Measurements from ENCODE around the gene ZNF581.

Gene ZNF581

DNA sequence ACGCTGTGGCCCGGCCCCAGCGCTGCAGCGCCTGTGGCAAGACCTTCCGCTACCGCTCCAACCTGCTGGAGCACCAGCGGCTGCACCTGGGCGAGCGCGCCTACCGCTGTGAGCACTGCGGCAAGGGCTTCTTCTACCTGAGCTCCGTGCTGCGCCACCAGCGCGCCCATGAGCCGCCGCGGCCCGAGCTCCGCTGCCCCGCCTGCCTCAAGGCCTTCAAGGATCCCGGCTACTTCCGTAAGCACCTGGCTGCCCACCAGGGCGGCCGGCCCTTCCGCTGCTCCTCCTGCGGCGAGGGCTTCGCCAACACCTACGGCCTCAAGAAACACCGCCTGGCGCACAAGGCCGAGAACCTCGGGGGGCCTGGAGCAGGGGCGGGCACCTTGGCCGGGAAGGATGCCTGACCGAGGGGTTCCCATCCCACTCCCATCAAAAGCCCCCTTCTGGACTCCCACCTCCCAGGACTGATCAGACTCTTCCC is 27.0 kb upstream of the ZNF581 start:
- H3K4me1 Mint-ChIP-seq (ENCODE audit: low read depth) = peaks cover 10% of the 10 kb centered on the region
- H3K4me3 Mint-ChIP-seq = no peak overlapping the region
- H3K27me3 Mint-ChIP-seq (ENCODE audit: low read depth) = no peaks in the 10 kb centered on the region
- H3K9me3 Mint-ChIP-seq = no peaks in the 10 kb centered on the region
- H3K36me3 Mint-ChIP-seq (ENCODE audit: low read depth) = peaks cover 26% of the 10 kb centered on the region
- H3K27ac Mint-ChIP-seq = no peak overlapping the region

DNA sequence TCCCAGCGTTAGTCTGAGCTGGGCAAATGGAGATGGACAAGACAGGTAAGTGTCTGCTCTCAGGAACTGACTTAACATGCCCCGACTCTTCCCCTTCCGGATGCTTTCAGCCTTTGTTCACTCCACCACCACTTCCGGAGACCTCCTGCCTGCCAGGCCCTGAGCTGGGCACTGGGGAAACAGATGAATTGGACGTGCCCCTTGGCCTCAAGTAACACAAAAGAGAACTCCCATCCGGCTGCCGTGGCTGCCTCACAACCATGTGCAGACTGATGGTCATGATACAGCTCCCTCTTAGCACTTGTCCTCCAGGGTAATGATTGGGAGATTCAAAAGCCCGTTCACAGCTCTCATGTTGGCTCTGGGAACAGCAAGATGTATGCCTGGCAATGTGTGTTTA is 26.0 kb upstream of the ZNF581 start:
- no peak overlapping the region for H3K4me3 Mint-ChIP-seq
- H3K27me3 Mint-ChIP-seq (ENCODE audit: low read depth) = no peaks in the 10 kb centered on the region
- H3K27ac Mint-ChIP-seq = no peak overlapping the region
- H3K9me3 Mint-ChIP-seq = no peaks in the 10 kb centered on the region
- peaks cover 10% of the 10 kb centered on the region for H3K4me1 Mint-ChIP-seq (ENCODE audit: low read depth)
- peaks cover 26% of the 10 kb centered on the region for H3K36me3 Mint-ChIP-seq (ENCODE audit: low read depth)

DNA sequence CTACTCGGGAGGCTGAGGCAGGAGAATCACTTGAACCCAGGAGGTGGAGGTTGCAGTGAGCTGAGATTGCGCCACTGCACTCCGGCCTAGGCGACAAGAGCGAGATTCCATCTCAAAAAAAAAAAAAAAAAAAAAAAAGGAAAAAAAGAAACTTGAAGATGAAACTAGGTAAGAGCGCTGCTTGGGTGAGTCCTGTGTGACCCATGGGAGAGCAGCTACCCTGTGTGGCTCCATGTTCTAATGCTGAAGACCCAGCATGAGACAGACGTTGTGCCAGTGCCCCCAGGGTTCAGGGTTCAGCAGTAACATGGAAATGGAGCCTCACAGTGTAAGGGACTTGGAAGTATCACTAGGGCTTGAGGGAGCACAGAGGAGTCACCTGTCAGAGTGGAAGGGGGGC is 25.0 kb upstream of the ZNF581 start:
- Mint-ChIP-seq H3K36me3 (ENCODE audit: low read depth) (peaks cover 21% of the 10 kb centered on the region), H3K4me1 (ENCODE audit: low read depth) (peaks cover 7% of the 10 kb centered on the region), H3K27me3 (ENCODE audit: low read depth) (no peaks in the 10 kb centered on the region), H3K27ac (no peak overlapping the region), H3K4me3 (no peak overlapping the region), H3K9me3 (no peaks in the 10 kb centered on the region)

DNA sequence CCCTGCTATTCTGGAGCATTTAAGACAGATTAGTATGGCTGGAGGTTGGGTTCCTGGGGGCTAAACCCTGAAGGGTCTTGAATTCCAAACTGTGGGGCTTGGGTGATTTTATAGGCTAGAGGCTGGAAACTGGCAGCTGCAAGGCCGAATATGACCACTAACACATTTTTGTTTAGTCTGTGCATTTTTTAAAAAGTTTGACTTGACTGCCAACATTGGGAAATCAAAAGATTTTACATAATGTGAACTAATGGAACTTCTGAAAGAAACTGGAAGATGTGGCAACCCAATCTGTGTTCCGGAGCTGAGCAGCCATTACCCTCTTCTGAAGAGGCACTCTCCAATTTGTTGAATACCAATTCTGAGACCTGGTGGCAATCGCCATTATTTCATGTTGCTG is 24.2 kb upstream of the ZNF581 start:
- H3K27ac Mint-ChIP-seq = no peak overlapping the region
- H3K4me3 Mint-ChIP-seq = no peak overlapping the region
- H3K36me3 Mint-ChIP-seq (ENCODE audit: low read depth) = peaks cover 21% of the 10 kb centered on the region
- no peaks in the 10 kb centered on the region for H3K27me3 Mint-ChIP-seq (ENCODE audit: low read depth)
- H3K4me1 Mint-ChIP-seq (ENCODE audit: low read depth) = peaks cover 13% of the 10 kb centered on the region
- H3K9me3 Mint-ChIP-seq = no peaks in the 10 kb centered on the region

DNA sequence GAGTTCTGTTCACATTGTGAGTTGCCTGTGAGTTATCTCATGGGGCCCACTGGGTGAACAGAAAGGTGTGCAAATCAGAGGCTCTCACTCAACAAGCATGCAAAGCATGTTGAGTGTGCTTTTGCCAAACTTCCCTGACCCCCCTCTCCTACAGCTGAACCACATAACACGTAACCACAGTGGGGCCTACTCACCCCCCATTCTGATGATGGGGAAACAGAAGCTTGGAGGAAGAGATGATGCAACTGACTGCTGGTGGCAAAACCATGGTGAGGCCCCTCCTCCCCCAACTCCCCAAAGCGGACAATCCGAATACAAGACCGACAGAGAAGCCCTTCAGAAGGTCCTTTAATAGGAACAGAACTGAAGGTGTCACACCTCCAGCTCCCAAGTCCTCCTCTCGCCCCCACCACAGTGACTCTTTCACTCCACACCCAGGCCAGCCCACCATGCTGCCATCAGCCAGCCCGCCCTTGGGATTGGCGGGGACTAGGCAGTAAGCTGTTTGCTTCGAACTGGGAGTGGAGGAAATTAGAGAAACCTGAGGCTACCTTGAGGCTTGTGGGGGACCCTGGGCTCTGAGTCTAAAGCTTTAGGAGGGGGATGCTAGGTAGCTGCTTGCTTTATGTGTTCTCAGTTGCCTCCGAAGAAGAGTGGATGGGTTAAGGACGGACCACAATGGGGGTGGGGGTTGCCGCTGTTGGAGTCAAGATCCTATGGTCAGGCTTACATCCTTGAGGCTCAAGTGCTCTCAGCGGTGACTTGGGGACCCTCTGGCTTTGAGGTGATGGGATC is 22.8 kb upstream of the ZNF581 start:
- Mint-ChIP-seq H3K4me1 (ENCODE audit: low read depth) (peaks cover 19% of the 10 kb centered on the region), H3K9me3 (no peaks in the 10 kb centered on the region), H3K36me3 (ENCODE audit: low read depth) (peaks cover 21% of the 10 kb centered on the region), H3K27ac (no peak overlapping the region), H3K27me3 (ENCODE audit: low read depth) (no peaks in the 10 kb centered on the region), H3K4me3 (no peak overlapping the region)

DNA sequence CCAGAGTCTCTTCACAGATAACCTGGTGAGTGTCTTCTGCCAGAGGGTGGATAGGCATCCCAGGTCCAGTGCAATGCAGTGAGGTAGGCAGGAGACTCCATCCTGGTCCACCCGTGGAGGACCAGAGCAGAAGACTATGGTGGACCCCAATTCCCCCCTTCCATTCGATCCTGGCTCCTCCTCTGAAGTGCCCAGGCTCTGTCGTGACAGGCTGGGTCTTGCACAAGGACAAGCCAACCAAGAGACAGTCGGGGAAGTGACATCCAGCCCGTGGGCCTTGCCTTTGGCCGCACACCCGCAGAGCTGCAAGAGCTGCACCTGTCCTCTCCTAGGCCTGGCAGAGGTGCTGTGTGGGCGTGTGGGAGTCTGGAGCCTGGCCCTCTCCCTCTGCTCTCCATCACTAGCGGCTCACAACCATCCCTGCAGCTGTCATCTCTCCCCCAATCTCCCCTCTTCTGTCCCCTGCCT is 22.2 kb upstream of the ZNF581 start:
- H3K4me1 Mint-ChIP-seq (ENCODE audit: low read depth) = peaks cover 23% of the 10 kb centered on the region
- H3K36me3 Mint-ChIP-seq (ENCODE audit: low read depth) = peaks cover 21% of the 10 kb centered on the region
- H3K27me3 Mint-ChIP-seq (ENCODE audit: low read depth) = no peaks in the 10 kb centered on the region
- H3K9me3 Mint-ChIP-seq = no peaks in the 10 kb centered on the region
- H3K4me3 Mint-ChIP-seq = no peak overlapping the region
- H3K27ac Mint-ChIP-seq = no peak overlapping the region

DNA sequence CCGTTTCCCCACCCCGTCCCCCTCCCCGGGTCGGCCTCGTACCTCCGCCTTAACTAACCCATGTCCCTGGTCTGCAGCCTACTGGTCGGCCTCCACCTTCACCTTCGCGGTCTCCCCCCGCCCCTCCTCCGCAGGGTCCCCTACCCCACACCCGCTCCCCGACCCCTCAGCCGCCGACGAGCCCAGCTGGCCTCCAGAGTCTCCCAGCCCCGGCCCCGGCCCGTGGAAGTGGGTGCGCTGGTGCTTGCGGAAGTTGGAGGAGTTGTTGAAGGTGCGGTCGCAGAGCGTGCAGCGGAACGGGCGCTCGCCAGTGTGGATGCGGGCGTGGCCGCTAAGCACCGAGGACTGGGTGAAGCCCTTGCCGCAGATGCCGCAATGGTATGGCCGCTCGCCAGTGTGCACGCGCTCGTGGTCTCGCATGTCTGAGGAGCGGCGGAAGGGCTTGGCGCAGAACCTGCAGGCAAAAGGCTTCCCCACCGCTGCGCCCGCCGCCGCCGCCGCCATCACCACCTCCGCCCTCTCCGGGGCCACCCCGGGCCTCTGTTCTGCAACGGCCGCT is 21.7 kb upstream of the ZNF581 start:
- Mint-ChIP-seq H3K36me3 (ENCODE audit: low read depth) (peaks cover 19% of the 10 kb centered on the region), H3K27me3 (ENCODE audit: low read depth) (no peaks in the 10 kb centered on the region), H3K4me1 (ENCODE audit: low read depth) (peaks cover 29% of the 10 kb centered on the region), H3K9me3 (no peaks in the 10 kb centered on the region), H3K27ac (no peak overlapping the region), H3K4me3 (no peak overlapping the region)

DNA sequence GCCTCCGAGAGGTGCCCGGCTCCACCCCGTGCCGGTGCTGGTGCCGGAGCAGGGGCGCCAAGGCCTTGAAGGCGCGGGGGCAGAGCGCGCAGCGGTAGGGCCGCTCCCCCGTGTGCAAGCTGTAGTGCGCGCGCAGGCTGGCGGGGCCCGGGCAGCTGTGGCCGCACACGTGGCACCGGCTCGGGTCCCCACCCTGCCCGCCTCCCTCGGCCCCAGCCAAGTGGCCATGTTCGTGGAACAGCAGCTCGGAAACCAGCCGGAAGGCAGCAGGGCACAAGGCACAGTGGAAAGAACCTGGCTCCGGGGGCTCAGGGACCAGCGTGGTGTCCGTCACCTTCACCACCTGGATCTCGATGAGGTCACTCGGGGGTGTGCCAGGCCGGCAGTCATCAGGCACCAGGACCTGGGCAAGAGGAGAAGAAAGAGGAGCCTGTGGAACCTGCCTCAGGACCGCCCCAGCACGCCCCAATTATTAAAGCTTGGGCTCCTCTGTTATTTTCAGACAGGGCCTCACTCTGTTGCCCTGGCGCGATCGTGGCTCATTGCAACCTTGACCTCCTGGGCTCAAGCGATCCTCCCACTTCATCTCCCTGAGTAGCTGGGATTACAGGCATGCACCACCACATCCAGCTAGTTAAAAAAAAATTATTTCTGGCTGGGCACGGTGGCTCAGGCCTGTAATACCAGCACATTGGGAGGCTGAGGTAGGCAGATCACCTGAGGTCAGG is 21.0 kb upstream of the ZNF581 start:
- Mint-ChIP-seq H3K4me3 (no peak overlapping the region), H3K36me3 (ENCODE audit: low read depth) (peaks cover 15% of the 10 kb centered on the region), H3K27me3 (ENCODE audit: low read depth) (no peaks in the 10 kb centered on the region), H3K9me3 (no peaks in the 10 kb centered on the region), H3K27ac (no peak overlapping the region), H3K4me1 (ENCODE audit: low read depth) (peaks cover 34% of the 10 kb centered on the region)

DNA sequence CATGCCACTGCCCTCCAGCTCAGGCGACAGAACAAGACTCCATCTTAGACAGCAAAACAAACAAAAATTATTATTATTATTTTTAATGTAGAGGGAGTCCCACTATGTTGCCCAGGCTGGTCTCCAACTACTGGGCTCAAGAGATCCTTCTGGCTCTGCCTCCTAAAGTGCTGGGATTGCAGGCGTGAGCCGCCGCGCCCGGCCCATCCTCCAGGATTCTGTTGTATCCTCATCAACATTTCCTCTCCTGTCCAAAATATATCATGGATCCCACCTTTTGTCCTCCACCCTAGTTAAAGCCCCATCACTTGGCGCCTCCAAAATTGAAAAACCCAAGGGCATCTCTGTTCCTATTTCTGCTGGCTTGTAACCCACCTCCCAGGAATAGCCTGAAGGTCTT is 20.3 kb upstream of the ZNF581 start:
- peaks cover 4% of the 10 kb centered on the region for H3K27me3 Mint-ChIP-seq (ENCODE audit: low read depth)
- H3K4me3 Mint-ChIP-seq = no peak overlapping the region
- peaks cover 38% of the 10 kb centered on the region for H3K4me1 Mint-ChIP-seq (ENCODE audit: low read depth)
- H3K9me3 Mint-ChIP-seq = no peaks in the 10 kb centered on the region
- H3K36me3 Mint-ChIP-seq (ENCODE audit: low read depth) = peaks cover 14% of the 10 kb centered on the region
- peak overlapping the region; percentile 18 for H3K27ac Mint-ChIP-seq

DNA sequence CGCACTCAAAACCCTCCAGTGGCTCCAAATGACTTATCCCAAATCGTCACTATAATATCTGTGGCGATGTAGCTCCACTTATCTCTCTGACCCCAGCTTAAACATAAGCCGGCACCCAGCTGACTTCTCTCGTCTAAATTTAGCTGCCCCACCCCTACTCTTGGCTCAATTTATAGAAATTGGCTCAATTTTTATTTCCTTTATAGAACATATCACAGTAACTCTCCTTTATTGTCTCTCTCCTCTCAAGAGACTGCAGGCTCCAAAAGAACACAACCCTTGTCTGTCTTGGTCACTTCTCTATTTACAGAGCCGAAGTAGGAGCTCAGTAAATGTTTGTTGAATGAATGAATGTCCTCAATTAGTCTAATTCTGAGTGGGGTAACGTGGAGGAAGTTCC is 19.9 kb upstream of the ZNF581 start:
- no peak overlapping the region for H3K27ac Mint-ChIP-seq
- H3K4me1 Mint-ChIP-seq (ENCODE audit: low read depth) = peaks cover 38% of the 10 kb centered on the region
- H3K4me3 Mint-ChIP-seq = no peak overlapping the region

DNA sequence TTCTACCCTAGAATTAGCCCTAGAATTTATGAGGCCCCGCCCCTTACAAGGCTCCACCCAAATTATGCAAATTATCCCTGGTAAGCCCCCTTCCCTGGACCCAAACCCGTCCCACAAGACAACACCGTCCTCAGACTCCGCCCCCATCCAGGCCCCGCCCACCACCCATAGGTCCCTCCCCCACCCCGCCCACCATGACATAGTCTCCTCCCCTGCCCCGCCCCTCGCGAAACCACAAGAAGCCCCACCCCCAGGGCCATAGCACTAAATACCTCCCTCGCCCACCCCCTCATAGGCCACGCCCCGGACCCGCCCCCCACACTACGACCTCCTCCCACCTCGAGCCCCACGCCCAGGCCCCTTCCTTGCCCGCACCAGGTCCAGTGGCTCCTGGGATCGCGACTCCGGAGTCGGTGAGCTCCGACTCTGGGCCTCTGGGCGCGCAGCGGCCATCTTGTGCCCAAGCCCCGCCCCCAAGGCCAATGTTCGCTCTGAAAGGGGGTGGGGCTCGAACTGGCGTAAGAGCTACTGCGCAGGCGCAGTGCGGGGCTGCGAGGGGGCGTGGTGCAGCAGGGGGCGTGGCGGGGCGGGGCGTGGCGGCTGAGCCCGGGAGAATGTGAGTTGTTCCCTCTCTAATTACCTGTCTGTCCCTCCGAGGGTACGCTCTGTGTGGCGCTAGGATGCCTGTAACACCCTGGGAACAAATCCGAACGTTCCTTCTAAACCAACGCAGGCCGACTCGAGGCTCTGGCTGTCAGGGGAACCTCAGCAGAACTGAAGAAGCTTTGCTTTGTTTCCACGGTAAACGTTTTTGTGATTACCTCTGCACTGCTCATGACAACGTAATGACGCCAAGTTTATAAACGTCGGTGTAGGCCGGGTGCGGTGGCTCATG is 19.1 kb upstream of the ZNF581 start, which contains the start of gene ZNF784:
Gene ZNF784, minus strand, starts transcription at position 458 of the 895 bp plus-strand sequence. Its CDS starts 5 bp downstream, at position 453.
- Mint-ChIP-seq H3K27ac (peak within 1 kb of the TSS; percentile 97), H3K4me3 (peak within 1 kb of the TSS; percentile 91), H3K36me3 (ENCODE audit: low read depth) (peaks cover 12% of the 10 kb centered on the region), H3K9me3 (no peaks in the 10 kb centered on the region), H3K27me3 (ENCODE audit: low read depth) (peaks cover 5% of the 10 kb centered on the region), H3K4me1 (ENCODE audit: low read depth) (peaks cover 38% of the 10 kb centered on the region)

More for the DNA sequence above, 19.9 kb upstream of the ZNF581 start:
- H3K9me3 Mint-ChIP-seq = no peaks in the 10 kb centered on the region
- H3K36me3 Mint-ChIP-seq (ENCODE audit: low read depth) = peaks cover 13% of the 10 kb centered on the region
- H3K27me3 Mint-ChIP-seq (ENCODE audit: low read depth) = peaks cover 5% of the 10 kb centered on the region

DNA sequence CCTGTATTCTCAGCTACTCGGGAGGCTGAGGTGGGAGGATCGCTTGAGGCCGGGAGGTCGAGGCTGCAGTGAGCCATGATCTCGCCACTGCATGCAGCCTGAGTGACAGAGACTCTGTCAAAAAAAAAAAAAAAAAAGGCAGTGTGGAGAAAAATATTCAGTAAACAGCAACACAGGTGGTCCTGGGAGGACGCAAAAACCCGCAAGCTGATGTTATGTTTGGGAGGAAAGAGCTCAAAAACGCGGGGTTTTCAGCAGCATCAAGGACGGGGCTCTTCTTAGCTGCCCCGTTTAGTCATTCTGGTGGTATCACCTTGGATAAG is 18.5 kb upstream of the ZNF581 start:
- Mint-ChIP-seq H3K27me3 (ENCODE audit: low read depth) (peaks cover 5% of the 10 kb centered on the region), H3K4me3 (peak overlapping the region; percentile 91), H3K27ac (peak overlapping the region; percentile 97), H3K9me3 (no peaks in the 10 kb centered on the region), H3K36me3 (ENCODE audit: low read depth) (peaks cover 10% of the 10 kb centered on the region), H3K4me1 (ENCODE audit: low read depth) (peaks cover 38% of the 10 kb centered on the region)

DNA sequence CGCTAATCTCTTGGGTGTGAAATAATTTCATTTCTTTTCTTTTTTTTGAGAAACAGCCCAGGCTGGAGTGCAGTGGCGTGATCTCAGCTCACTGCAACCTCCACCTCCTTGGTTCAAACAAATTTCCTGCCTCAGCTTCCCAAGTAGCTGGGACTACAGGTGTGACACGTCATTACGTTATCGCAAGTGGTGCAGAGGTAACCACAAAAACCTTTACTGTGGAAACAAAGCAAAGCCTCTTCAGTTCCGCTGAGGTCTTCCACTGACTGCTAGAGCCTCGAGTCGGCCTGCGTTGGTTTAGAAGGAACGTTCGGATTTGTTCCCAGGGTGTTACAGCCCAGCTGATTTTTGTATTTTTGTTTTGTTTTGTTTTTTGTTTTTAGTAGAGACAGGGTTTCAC is 17.1 kb upstream of the ZNF581 start:
- no peaks in the 10 kb centered on the region for H3K9me3 Mint-ChIP-seq
- H3K4me3 Mint-ChIP-seq = peak overlapping the region; percentile 75
- peaks cover 5% of the 10 kb centered on the region for H3K27me3 Mint-ChIP-seq (ENCODE audit: low read depth)
- H3K27ac Mint-ChIP-seq = peak overlapping the region; percentile 90
- peaks cover 34% of the 10 kb centered on the region for H3K4me1 Mint-ChIP-seq (ENCODE audit: low read depth)
- peaks cover 3% of the 10 kb centered on the region for H3K36me3 Mint-ChIP-seq (ENCODE audit: low read depth)

DNA sequence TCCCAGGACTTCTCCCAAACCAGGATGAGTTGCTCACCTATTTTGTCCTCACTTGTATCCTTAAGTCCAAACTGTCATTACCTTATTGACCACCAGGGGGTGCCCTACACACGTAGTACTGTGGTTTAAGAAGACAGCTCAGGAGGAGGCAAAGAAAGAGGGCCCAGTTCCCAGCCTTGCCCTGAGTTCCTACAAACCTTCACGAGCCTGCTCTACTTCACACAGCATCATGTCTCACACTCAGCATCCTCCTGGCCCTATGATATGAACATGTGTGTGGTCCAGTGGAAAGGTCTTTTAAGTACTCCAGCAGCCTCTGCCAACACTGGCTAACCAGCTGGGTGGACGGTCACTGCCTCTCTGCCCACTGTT is 11.0 kb upstream of the ZNF581 start:
- Mint-ChIP-seq H3K4me3 (no peak overlapping the region), H3K36me3 (ENCODE audit: low read depth) (peaks cover 16% of the 10 kb centered on the region), H3K27me3 (ENCODE audit: low read depth) (peaks cover 5% of the 10 kb centered on the region), H3K4me1 (ENCODE audit: low read depth) (peaks cover 37% of the 10 kb centered on the region), H3K9me3 (no peaks in the 10 kb centered on the region), H3K27ac (peak overlapping the region; percentile 42)
